Sigmoid colon (tissue), 4 donors: Measurements from ENCODE around the gene JMJD6.

ENCODE experiments used
- EP300 ChIP-seq, 4 donors: sonication (generic); formaldehyde crosslinking; IDR thresholded peaks; one replicate each; pipeline ENCODE4 v1.6.1; 2017; ENCODE audit warnings: antibody characterized with exemption in 4 of 4
- POLR2A ChIP-seq, 2 donors: fragments of 450-650 bp; IDR thresholded peaks; one replicate each; pipeline ENCODE4 v1.6.1; 2016; ENCODE audit warnings: antibody characterized with exemption in 2 of 2, mild to moderate bottlenecking in 2 of 2, moderate library complexity in 2 of 2
- POLR2AphosphoS5 ChIP-seq, 4 donors: sonication (generic); formaldehyde crosslinking; IDR thresholded peaks; one replicate each; pipeline ENCODE4 v1.6.1; 2017; ENCODE audit warnings: antibody characterized with exemption in 4 of 4
- TF ChIP-seq, protein P1 (sequence below), 4 experiments: fragments of 450-650 bp in 3 of 4; fragments of 200-600 bp in 1 of 4; IDR thresholded peaks; one replicate each; pipeline ENCODE4 v1.5.1; 2016 to 2019; ENCODE audit warnings: antibody characterized with exemption in 4 of 4, mild to moderate bottlenecking in 3 of 4, moderate library complexity in 2 of 4

DNA sequence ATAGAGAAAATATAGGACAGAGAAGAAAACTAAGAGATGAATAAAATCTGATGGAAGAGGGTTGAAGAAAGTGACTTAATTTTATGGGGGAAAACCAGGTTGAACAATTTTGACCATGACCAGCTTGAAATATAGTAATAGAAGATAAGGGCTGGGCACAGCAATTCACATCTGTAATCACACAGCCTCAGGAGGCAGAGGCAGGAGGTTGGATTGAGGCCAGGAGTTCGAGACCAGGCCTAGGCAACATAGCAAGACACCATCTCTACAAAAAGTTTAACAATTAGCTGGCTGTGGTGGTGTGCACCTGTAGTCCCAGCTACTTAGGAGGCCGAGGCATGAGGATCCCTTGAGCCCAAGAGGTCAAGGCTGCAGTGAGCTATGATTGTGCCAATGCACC, 24.3 kb downstream of the JMJD6 start:
- TF ChIP-seq, protein P1, sequence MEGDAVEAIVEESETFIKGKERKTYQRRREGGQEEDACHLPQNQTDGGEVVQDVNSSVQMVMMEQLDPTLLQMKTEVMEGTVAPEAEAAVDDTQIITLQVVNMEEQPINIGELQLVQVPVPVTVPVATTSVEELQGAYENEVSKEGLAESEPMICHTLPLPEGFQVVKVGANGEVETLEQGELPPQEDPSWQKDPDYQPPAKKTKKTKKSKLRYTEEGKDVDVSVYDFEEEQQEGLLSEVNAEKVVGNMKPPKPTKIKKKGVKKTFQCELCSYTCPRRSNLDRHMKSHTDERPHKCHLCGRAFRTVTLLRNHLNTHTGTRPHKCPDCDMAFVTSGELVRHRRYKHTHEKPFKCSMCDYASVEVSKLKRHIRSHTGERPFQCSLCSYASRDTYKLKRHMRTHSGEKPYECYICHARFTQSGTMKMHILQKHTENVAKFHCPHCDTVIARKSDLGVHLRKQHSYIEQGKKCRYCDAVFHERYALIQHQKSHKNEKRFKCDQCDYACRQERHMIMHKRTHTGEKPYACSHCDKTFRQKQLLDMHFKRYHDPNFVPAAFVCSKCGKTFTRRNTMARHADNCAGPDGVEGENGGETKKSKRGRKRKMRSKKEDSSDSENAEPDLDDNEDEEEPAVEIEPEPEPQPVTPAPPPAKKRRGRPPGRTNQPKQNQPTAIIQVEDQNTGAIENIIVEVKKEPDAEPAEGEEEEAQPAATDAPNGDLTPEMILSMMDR (IDR thresholded peaks at IDR 0.05), result no peak
- no peak for TF ChIP-seq POLR2A (IDR thresholded peaks at IDR 0.05)
- TF ChIP-seq POLR2AphosphoS5 (IDR thresholded peaks at IDR 0.05), result no peak
- no peak for TF ChIP-seq EP300 (IDR thresholded peaks at IDR 0.05)
